B cell (primary cell): ENCODE results near the gene GNE.

Experiments
- EZH2 ChIP-seq: IDR thresholded peaks from 2 replicates; pipeline ENCODE4 v1.6.1; 2012; ENCODE audit warnings: borderline replicate concordance, low read depth, mild to moderate bottlenecking, moderate library complexity, low read length; ENCODE audit not compliant: insufficient read depth, poor library complexity, severe bottlenecking
- TF ChIP-seq, protein P1 (sequence below): fragments of 200-600 bp; IDR thresholded peaks from one replicate; pipeline ENCODE4 v1.8.0; 2022; ENCODE audit warnings: antibody characterized with exemption, mild to moderate bottlenecking

DNA sequence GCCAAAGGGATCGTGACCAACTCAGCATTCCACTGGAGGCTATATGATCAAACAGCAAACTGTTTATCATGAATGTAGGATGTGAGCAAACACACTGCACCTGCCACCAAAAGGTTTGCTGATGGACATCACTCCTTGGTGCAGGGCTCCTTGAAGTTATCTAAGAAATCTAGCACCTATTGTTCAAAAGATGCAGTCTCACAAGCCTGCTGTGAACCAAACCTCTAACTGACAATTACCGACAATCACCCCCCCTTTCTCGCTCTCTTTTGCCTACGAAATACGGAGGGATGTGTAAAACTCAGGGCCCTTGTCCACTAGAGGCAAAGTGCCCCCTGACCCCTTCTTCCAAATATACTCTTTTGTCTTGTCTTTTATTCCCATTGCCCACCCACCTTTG, 70.0 kb downstream of the GNE start:
- TF ChIP-seq, protein P1, sequence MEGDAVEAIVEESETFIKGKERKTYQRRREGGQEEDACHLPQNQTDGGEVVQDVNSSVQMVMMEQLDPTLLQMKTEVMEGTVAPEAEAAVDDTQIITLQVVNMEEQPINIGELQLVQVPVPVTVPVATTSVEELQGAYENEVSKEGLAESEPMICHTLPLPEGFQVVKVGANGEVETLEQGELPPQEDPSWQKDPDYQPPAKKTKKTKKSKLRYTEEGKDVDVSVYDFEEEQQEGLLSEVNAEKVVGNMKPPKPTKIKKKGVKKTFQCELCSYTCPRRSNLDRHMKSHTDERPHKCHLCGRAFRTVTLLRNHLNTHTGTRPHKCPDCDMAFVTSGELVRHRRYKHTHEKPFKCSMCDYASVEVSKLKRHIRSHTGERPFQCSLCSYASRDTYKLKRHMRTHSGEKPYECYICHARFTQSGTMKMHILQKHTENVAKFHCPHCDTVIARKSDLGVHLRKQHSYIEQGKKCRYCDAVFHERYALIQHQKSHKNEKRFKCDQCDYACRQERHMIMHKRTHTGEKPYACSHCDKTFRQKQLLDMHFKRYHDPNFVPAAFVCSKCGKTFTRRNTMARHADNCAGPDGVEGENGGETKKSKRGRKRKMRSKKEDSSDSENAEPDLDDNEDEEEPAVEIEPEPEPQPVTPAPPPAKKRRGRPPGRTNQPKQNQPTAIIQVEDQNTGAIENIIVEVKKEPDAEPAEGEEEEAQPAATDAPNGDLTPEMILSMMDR = no peak
- no peak for TF ChIP-seq EZH2
